Loucy (cell line): Measurements from ENCODE around the gene ABCC8.

ENCODE experiments used
- CTCF ChIP-seq: fragments of 200-600 bp; sonication (generic); conservative IDR thresholded peaks from 2 replicates; pipeline ENCODE4 v1.5.1; 2014; ENCODE audit warnings: mild to moderate bottlenecking, antibody characterized with exemption, low read length
- EZH2phosphoT487 ChIP-seq: fragments of 200-600 bp; IDR thresholded peaks from 2 replicates; pipeline ENCODE4 v1.6.1; 2018; ENCODE audit warnings: antibody characterized with exemption, mild to moderate bottlenecking, moderate library complexity, borderline replicate concordance

- no peak for TF ChIP-seq CTCF
- TF ChIP-seq EZH2phosphoT487, result no peak
These were observed 83.8 kb downstream of the ABCC8 start for GRCh38 chr11:17392872-17393271.
